ENCODE results near the gene GCFC2. TPM values are rescaled to one million over a fixed set of nuclear protein-coding genes. Genes with fewer than 3 reads are reported as not detected.
A peak's percentile ranks its signal among the peaks of the same experiment; 100 is the strongest.

GCFC2 gene
- 29.1 and 36.1 TPM in 2 replicates for total RNA-seq (2014; rRNA removed; shearing (Covaris generic))

GRCh38 chr2:75710577-75711253 lies at the start of gene GCFC2:
TSS of gene GCFC2 (minus strand) at chr2:75710915. CDS start at chr2:75710855, 60 bp downstream.

GRCh38 chr2:75646583-75647425 lies 63.9 kb downstream of the GCFC2 start, which contains the start of gene MRPL19:
TSS of gene MRPL19 (plus strand) at chr2:75646783. CDS start at chr2:75646808, 25 bp downstream.

Small RNA genes within 50 kb of the gene (small RNA-seq; reads per million reads assigned to genes)
- 0.54 reads per million, percentile 29 among the genes with 10 or more reads in this experiment for gene RF00012

Other genes with a start within 250 kb of the GCFC2 start
- gene EVA1A, start 150.0 kb downstream of the GCFC2 start, total RNA-seq (2014; rRNA removed; shearing (Covaris generic)): 35.2 and 37.8 TPM in 2 replicates
- gene MRPL19, start 64.1 kb downstream of the GCFC2 start, total RNA-seq (2014; rRNA removed; shearing (Covaris generic)): 48.7 and 62.4 TPM in 2 replicates